SJSA1 (cell line): ENCODE data around the gene PRDM7. TPM values are rescaled to one million over a fixed set of nuclear protein-coding genes. Genes with fewer than 3 reads are reported as not detected.

Experiments used
- DNase-seq, 2 experiments: peaks; one replicate each; pipeline ENCODE4 v3.0.0-alpha.2; 2015 to 2020; ENCODE audit warnings: low spot score in 2 of 2, low read depth in 1 of 2
- H3K27ac ChIP-seq: fragments of 250-450 bp; sonication (Bioruptor Pico); 2 replicates; pipeline ENCODE4 v1.5.1; 2020; ENCODE audit warnings: mild to moderate bottlenecking, moderate library complexity
- H3K27me3 ChIP-seq: fragments of 250-450 bp; sonication (Bioruptor Pico); replicated peaks from 2 replicates; pipeline ENCODE4 v1.5.1; 2020; ENCODE audit warnings: mild to moderate bottlenecking, moderate library complexity
- H3K36me3 ChIP-seq: fragments of 250-450 bp; sonication (Bioruptor Pico); 2 replicates; pipeline ENCODE4 v1.5.1; 2020; ENCODE audit warnings: mild to moderate bottlenecking
- H3K4me1 ChIP-seq: fragments of 250-450 bp; sonication (Bioruptor Pico); replicated peaks from 2 replicates; pipeline ENCODE4 v1.6.1; 2021; ENCODE audit warnings: mild to moderate bottlenecking
- H3K4me3 ChIP-seq: fragments of 250-450 bp; sonication (Bioruptor Pico); 2 replicates; pipeline ENCODE4 v1.5.1; 2020; ENCODE audit warnings: mild to moderate bottlenecking
- H3K9me3 ChIP-seq: fragments of 250-450 bp; sonication (Bioruptor Pico); replicated peaks from 2 replicates; pipeline ENCODE4 v1.5.1; 2020; ENCODE audit warnings: mild to moderate bottlenecking
- total RNA-seq: library from RNA; depleted of rRNA; stranded (reverse); fragments of >200 nt; shearing (Covaris generic); gene quantifications from 2 replicates; pipeline ENCODE4 v1.2.3, GENCODE V29; 2014

Gene PRDM7
- total RNA-seq, 1 experiment from 2014 or later, result not detected

GRCh38 chr16:90020260-90020837, 56.8 kb downstream of the PRDM7 start:
- no peaks in the 10 kb centered on the region for H3K27me3 ChIP-seq
- H3K36me3 ChIP-seq, result no peaks in the 10 kb centered on the region; the same call in 1 of the 2 replicates
- DNase-seq, result no peak
- H3K4me1 ChIP-seq, result peaks cover 43% of the 10 kb centered on the region
- no peak overlapping the region for H3K4me3 ChIP-seq
- H3K27ac ChIP-seq, result peak overlapping the region; percentile 40
- no peaks in the 10 kb centered on the region for H3K9me3 ChIP-seq

GRCh38 chr16:90019543-90020259, 57.4 kb downstream of the PRDM7 start:
- peak in 1 of 2 experiments; percentile 70 for DNase-seq
- Histone ChIP-seq H3K27ac (peak overlapping the region; percentile 57), H3K4me1 (peaks cover 43% of the 10 kb centered on the region), H3K27me3 (no peaks in the 10 kb centered on the region), H3K9me3 (no peaks in the 10 kb centered on the region), H3K4me3 (peak overlapping the region; percentile 48), H3K36me3 (no peaks in the 10 kb centered on the region; the same call in 1 of the 2 replicates)

- H3K4me3 ChIP-seq, result peak within 1 kb of the TSS; percentile 48
- peak within 1 kb of the TSS; percentile 57 for H3K27ac ChIP-seq
- no peak for DNase-seq
- no peaks in the 10 kb centered on the region for H3K27me3 ChIP-seq
- H3K4me1 ChIP-seq, result peaks cover 43% of the 10 kb centered on the region
- H3K9me3 ChIP-seq, result no peaks in the 10 kb centered on the region
- no peaks in the 10 kb centered on the region; the same call in 1 of the 2 replicates for H3K36me3 ChIP-seq
Measured at GRCh38 chr16:90018652-90019542, 58.2 kb downstream of the PRDM7 start, which contains the start of gene DBNDD1. Gene DBNDD1, minus strand, starts transcription at chr16:90019456. Its CDS starts 115 bp downstream, at chr16:90019341.

GRCh38 chr16:90018297-90018651, 58.9 kb downstream of the PRDM7 start:
- Histone ChIP-seq H3K9me3 (no peaks in the 10 kb centered on the region), H3K4me1 (peaks cover 40% of the 10 kb centered on the region), H3K4me3 (no peak overlapping the region), H3K27me3 (no peaks in the 10 kb centered on the region), H3K36me3 (no peaks in the 10 kb centered on the region; the same call in 1 of the 2 replicates), H3K27ac (no peak overlapping the region)
- no peak for DNase-seq

GRCh38 chr16:90016339-90016950, 60.7 kb downstream of the PRDM7 start:
- H3K4me1 ChIP-seq, result peaks cover 23% of the 10 kb centered on the region
- H3K27me3 ChIP-seq, result no peaks in the 10 kb centered on the region
- DNase-seq, result no peak
- H3K9me3 ChIP-seq, result no peaks in the 10 kb centered on the region
- H3K27ac ChIP-seq, result no peak overlapping the region
- H3K36me3 ChIP-seq, result no peaks in the 10 kb centered on the region
- H3K4me3 ChIP-seq, result no peak overlapping the region

- no peak overlapping the region for H3K27ac ChIP-seq
- H3K9me3 ChIP-seq, result no peaks in the 10 kb centered on the region
- H3K4me1 ChIP-seq, result peaks cover 17% of the 10 kb centered on the region
- no peak for DNase-seq
- no peak overlapping the region for H3K4me3 ChIP-seq
- no peaks in the 10 kb centered on the region for H3K36me3 ChIP-seq
- no peaks in the 10 kb centered on the region for H3K27me3 ChIP-seq
Measured at GRCh38 chr16:90015586-90016338, 61.4 kb downstream of the PRDM7 start.

- H3K4me1 ChIP-seq, result no peaks in the 10 kb centered on the region
- no peak overlapping the region for H3K4me3 ChIP-seq
- no peaks in the 10 kb centered on the region for H3K9me3 ChIP-seq
- H3K27me3 ChIP-seq, result no peaks in the 10 kb centered on the region
- DNase-seq, result no peak
- no peak overlapping the region for H3K27ac ChIP-seq
- no peaks in the 10 kb centered on the region for H3K36me3 ChIP-seq
Measured at GRCh38 chr16:90012991-90013745, 64.0 kb downstream of the PRDM7 start.

GRCh38 chr16:90011908-90012501, 65.1 kb downstream of the PRDM7 start:
- Histone ChIP-seq H3K4me1 (no peaks in the 10 kb centered on the region), H3K27me3 (no peaks in the 10 kb centered on the region), H3K4me3 (no peak overlapping the region), H3K9me3 (no peaks in the 10 kb centered on the region), H3K27ac (no peak overlapping the region), H3K36me3 (no peaks in the 10 kb centered on the region)
- no peak for DNase-seq

GRCh38 chr16:90011508-90011819, 65.7 kb downstream of the PRDM7 start:
- Histone ChIP-seq H3K36me3 (no peaks in the 10 kb centered on the region), H3K4me1 (no peaks in the 10 kb centered on the region), H3K27me3 (no peaks in the 10 kb centered on the region), H3K9me3 (no peaks in the 10 kb centered on the region), H3K27ac (no peak overlapping the region), H3K4me3 (no peak overlapping the region)
- DNase-seq, result no peak

GRCh38 chr16:90010676-90011507, 66.2 kb downstream of the PRDM7 start:
- Histone ChIP-seq H3K27ac (no peak overlapping the region), H3K9me3 (no peaks in the 10 kb centered on the region), H3K36me3 (no peaks in the 10 kb centered on the region), H3K4me3 (no peak overlapping the region), H3K27me3 (no peaks in the 10 kb centered on the region), H3K4me1 (no peaks in the 10 kb centered on the region)
- no peak for DNase-seq

GRCh38 chr16:90009172-90009899, 67.8 kb downstream of the PRDM7 start:
- no peaks in the 10 kb centered on the region for H3K4me1 ChIP-seq
- no peak overlapping the region for H3K4me3 ChIP-seq
- H3K36me3 ChIP-seq, result no peaks in the 10 kb centered on the region
- H3K27me3 ChIP-seq, result no peaks in the 10 kb centered on the region
- H3K27ac ChIP-seq, result no peak overlapping the region
- DNase-seq, result no peak
- no peaks in the 10 kb centered on the region for H3K9me3 ChIP-seq
